Brain microvascular endothelial cell (primary cell): ENCODE measurements around the gene UBE3B.

Experiments
- DNase-seq: peaks from one replicate; pipeline ENCODE4 v3.0.0-alpha.2; 2020
- H3K27ac ChIP-seq: fragments of 250-450 bp; sonication (Bioruptor Pico); 2 replicates; pipeline ENCODE4 v1.5.1; 2020; ENCODE audit warnings: mild to moderate bottlenecking, moderate library complexity
- H3K27me3 ChIP-seq: fragments of 250-450 bp; sonication (Bioruptor Pico); replicated peaks from 2 replicates; pipeline ENCODE4 v1.5.1; 2020; ENCODE audit warnings: mild to moderate bottlenecking
- H3K36me3 ChIP-seq: fragments of 250-450 bp; sonication (Bioruptor Pico); replicated peaks from 2 replicates; pipeline ENCODE4 v1.5.1; 2020; ENCODE audit warnings: mild to moderate bottlenecking
- H3K4me3 ChIP-seq: 2 replicates; pipeline ENCODE4 v1.5.1; 2011; ENCODE audit warnings: low read depth, mild to moderate bottlenecking, control low read depth, low read length, moderate library complexity
- CTCF ChIP-seq: IDR thresholded peaks from 2 replicates; pipeline ENCODE4 v1.5.1; 2011; ENCODE audit warnings: low read depth, mild to moderate bottlenecking, moderate library complexity, low read length, control low read depth, inconsistent platforms; ENCODE audit errors: missing control alignments
- in situ Hi-C: cut with HindIII; loops from 2 replicates; pipeline ENCODE4 v1.10.0; 2017; ENCODE audit warnings: low sequenced_read_pairs, low pct_ligation_motif_present

Gene UBE3B

GRCh38 chr12:109497675-109498074 is 20.2 kb downstream of the UBE3B start:
- in situ Hi-C loops: no loop called here
- DNase-seq: peak; percentile 87
- Histone ChIP-seq H3K27me3 (no peaks in the 10 kb centered on the region), H3K27ac (peak overlapping the region; percentile 50), H3K36me3 (peaks cover 16% of the 10 kb centered on the region), H3K4me3 (no peak overlapping the region)
- no peak for TF ChIP-seq CTCF

DNA sequence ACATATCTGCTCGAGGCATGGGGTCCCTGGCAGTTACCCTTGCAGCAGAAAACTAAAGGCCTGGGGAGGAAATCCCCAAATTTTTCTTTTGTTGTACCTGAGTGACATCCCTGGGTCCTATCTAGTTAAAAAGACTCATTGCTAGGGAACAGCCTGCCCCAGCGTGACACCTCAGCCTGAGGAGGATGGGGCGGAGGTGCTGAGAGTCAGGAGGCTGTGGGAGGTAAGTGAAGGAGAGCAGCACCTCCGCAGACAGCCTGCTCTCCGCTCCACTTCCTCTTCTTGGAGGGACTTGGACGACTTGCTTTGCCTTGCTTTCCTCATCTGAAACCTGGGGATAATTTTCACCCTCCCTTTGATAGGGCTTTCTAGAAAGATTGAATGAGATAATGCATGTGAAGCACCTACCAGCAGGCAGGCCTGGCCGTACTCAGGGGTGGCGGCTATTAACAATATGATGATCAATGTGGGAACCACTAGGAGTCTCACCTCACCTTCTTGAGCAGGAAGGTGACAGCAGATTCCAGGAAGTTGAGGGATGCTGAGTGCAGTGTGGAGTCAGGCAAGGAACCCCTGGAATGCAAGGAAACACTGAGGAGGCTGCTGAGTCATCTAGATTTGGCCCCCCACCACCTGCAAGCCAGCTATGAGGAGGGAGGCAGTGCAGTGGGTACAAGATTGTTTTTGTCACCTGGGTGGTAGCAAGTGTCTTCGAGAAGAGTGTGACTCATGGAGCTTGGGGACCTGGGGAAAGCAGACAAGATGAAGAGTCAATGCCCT is 23.2 kb downstream of the UBE3B start:
- Histone ChIP-seq H3K4me3 (no peak overlapping the region), H3K36me3 (peaks cover 28% of the 10 kb centered on the region), H3K27ac (no peak overlapping the region), H3K27me3 (no peaks in the 10 kb centered on the region)
- DNase-seq: no peak
- no peak for TF ChIP-seq CTCF
- in situ Hi-C loops: no loop called here

DNA sequence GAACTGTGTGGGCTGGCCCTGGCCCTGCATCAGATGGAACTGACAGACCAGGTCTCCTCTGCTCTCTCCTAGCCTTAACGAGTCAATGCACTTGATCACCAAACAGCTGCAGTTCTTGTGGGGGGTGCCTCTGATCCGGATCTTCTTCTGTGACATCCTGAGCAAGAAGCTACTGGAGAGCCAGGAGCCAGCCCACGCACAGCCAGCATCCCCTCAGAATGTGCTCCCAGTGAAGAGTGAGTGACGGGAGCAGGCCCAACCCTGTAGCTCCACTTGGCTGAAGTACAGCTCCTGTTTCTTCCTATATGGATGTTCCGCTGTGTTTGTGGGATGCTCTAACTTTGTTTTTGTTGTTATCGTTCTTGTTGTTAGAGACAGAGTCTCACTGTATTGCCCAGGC is 23.9 kb downstream of the UBE3B start:
- no peak for TF ChIP-seq CTCF
- H3K27me3 ChIP-seq: no peaks in the 10 kb centered on the region
- H3K36me3 ChIP-seq: peaks cover 32% of the 10 kb centered on the region
- no peak for DNase-seq
- in situ Hi-C loops: no loop called here
- H3K4me3 ChIP-seq: no peak overlapping the region
- H3K27ac ChIP-seq: no peak overlapping the region

DNA sequence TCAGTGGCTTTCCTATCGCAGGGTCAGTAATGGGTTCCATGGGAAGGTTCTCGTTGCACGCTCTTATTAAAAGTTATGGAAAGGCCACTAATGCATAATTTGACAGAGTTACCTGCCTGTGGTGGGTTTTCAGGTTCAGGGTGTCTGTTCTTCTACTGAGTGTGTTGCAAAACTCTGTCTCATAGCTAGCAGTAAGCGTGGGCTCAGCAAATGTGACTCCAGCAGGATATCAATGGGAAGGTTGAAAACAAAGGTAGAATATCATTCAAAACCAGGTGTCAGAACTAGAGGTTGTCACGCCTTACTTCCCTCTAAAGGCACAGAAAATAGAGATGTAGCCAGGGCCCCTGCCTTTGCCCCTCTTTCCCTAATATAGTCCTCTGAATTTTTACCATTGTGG is 24.9 kb downstream of the UBE3B start:
- TF ChIP-seq CTCF: no peak
- H3K36me3 ChIP-seq: peaks cover 37% of the 10 kb centered on the region
- H3K4me3 ChIP-seq: no peak overlapping the region
- H3K27me3 ChIP-seq: no peaks in the 10 kb centered on the region
- H3K27ac ChIP-seq: no peak overlapping the region
- in situ Hi-C loops: no loop called here
- DNase-seq: no peak

- no peak for TF ChIP-seq CTCF
- Histone ChIP-seq H3K27ac (no peak overlapping the region), H3K27me3 (no peaks in the 10 kb centered on the region), H3K4me3 (no peak overlapping the region), H3K36me3 (peaks cover 38% of the 10 kb centered on the region)
- no peak for DNase-seq
- in situ Hi-C loops: no loop called here
Observed at GRCh38 chr12:109503611-109504010, 26.2 kb downstream of the UBE3B start.

DNA sequence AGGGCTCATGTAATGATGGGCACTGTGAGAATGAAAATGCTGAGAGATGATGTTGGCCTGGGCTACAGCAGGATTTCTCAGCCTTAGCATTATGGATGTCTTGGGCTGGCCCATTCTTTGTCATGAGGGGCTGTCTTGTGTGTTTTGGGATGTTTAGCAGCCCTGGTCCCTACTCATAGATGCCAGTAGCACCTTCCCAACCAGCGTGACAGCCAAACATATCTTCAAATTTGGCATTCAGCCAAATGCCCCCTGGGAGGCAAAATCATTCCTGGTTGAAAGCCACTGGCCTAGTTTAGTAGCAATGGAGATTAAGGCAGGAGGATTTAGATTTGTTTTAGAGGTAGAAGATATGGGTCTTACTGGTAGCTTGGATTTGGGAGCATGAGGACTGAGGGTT is 26.6 kb downstream of the UBE3B start:
- TF ChIP-seq CTCF: no peak
- Histone ChIP-seq H3K27ac (no peak overlapping the region), H3K27me3 (no peaks in the 10 kb centered on the region), H3K4me3 (no peak overlapping the region), H3K36me3 (peaks cover 39% of the 10 kb centered on the region)
- in situ Hi-C loops: no loop called here
- DNase-seq: no peak
